CD4-positive, alpha-beta T cell (primary cell): ENCODE measurements around the gene JMJD4. TPM values are rescaled to one million over a fixed set of nuclear protein-coding genes. Genes with fewer than 3 reads are reported as not detected.

Source experiments
- ATAC-seq: fragments of 200-7000 bp; cut with Tn5 transposase; one replicate; pipeline ENCODE4 v1.10.0; 2022; ENCODE audit warnings: mild to moderate bottlenecking; ENCODE audit not compliant: poor library complexity
- CTCF ChIA-PET: fragments of 350-600 bp; sonication (Branson Sonifier 250); formaldehyde crosslinking; loops from one replicate; lab custom pipeline; 2021; ENCODE audit warnings: antibody characterized with exemption, inconsistent platforms; lab: Charles Lee
- POLR2A ChIA-PET: fragments of 350-600 bp; sonication (Branson Sonifier 250); formaldehyde crosslinking; loops from one replicate; lab custom pipeline; 2021; ENCODE audit warnings: antibody characterized with exemption, inconsistent platforms; lab: Charles Lee
- DNase-seq, 14 experiments: peaks; one replicate each; pipeline ENCODE4 v3.0.0-alpha.2; 2013 to 2020; ENCODE audit warnings: mixed read lengths in 2 of 14
- H3K27ac ChIP-seq, 2 donors: one replicate each; pipeline versions ENCODE4 v1.5.1 to v1.7.0; 2013; ENCODE audit warnings: low read length in 2 of 2, low read depth in 1 of 2, mild to moderate bottlenecking in 1 of 2
- H3K27me3 ChIP-seq, 2 experiments: 1 replicate in 1 of 2; 2 replicates in 1 of 2; pipeline versions ENCODE4 v1.6.1 to v1.7.0; 2013; ENCODE audit warnings: low read length in 2 of 2, control low read depth in 1 of 2, mild to moderate bottlenecking in 1 of 2, moderate library complexity in 1 of 2; ENCODE audit not compliant: insufficient read depth in 2 of 2, control insufficient read depth in 1 of 2
- H3K36me3 ChIP-seq: one replicate; pipeline ENCODE4 v1.6.1; 2013; ENCODE audit warnings: low read length, control low read depth; ENCODE audit not compliant: insufficient read depth
- H3K4me1 ChIP-seq: one replicate; pipeline ENCODE4 v1.6.1; 2013; ENCODE audit warnings: low read length, control low read depth; ENCODE audit not compliant: insufficient read depth
- H3K4me3 ChIP-seq: one replicate; pipeline ENCODE4 v1.5.1; 2013; ENCODE audit warnings: mild to moderate bottlenecking, low read length, moderate library complexity
- H3K9me3 ChIP-seq, 2 experiments: 1 replicate in 1 of 2; 2 replicates in 1 of 2; pipeline versions ENCODE4 v1.6.1 to v1.7.0; 2013; ENCODE audit warnings: low read length in 2 of 2, mild to moderate bottlenecking in 2 of 2, control low read depth in 1 of 2, moderate library complexity in 1 of 2; ENCODE audit not compliant: control insufficient read depth in 1 of 2, insufficient read depth in 1 of 2
- H3K27ac Mint-ChIP-seq: one replicate; pipeline ENCODE4 v1.8.0; 2020; ENCODE audit warnings: mixed read lengths
- H3K27me3 Mint-ChIP-seq: one replicate; pipeline ENCODE4 v1.8.0; 2021; ENCODE audit warnings: mixed read lengths
- H3K36me3 Mint-ChIP-seq: one replicate; pipeline ENCODE4 v1.8.0; 2021; ENCODE audit warnings: low read depth, mixed read lengths
- H3K4me1 Mint-ChIP-seq: one replicate; pipeline ENCODE4 v1.8.0; 2021; ENCODE audit warnings: low read depth, mixed read lengths
- H3K4me3 Mint-ChIP-seq: one replicate; pipeline ENCODE4 v1.8.0; 2020; ENCODE audit warnings: mild to moderate bottlenecking, mixed read lengths
- H3K9me3 Mint-ChIP-seq: one replicate; pipeline ENCODE4 v1.8.0; 2020; ENCODE audit warnings: mixed read lengths
- CTCF ChIP-seq: fragments of 200-600 bp; IDR thresholded peaks from one replicate; pipeline ENCODE4 v1.8.0; 2022; ENCODE audit warnings: antibody characterized with exemption, mild to moderate bottlenecking
- intact Hi-C, 2 experiments: fragments of 100-400 bp; cut with DNase I in 1 of 2; cut with micrococcal nuclease in 1 of 2; formaldehyde crosslinking; loops; one replicate each; pipeline versions ENCODE4 v1.15.1 to v1.9.0; 2023 to 2025; cut with DNase I, micrococcal nuclease
- total RNA-seq, 174 experiments: library from RNA in 2 of 174; stranded (reverse) in 2 of 174; gene quantifications; one replicate each; pipeline ENCODE4 v1.2.3 and lab custom pipeline; 2021 to 2026

Gene JMJD4
- total RNA-seq, 2 experiments from 2014 or later = 11.4 to 11.9 TPM

- TF ChIP-seq CTCF = no peak
- H3K36me3 Mint-ChIP-seq = peaks cover 8% of the 10 kb centered on the region
- H3K27me3 Mint-ChIP-seq = no peaks in the 10 kb centered on the region
- peaks cover 42% of the 10 kb centered on the region for H3K4me1 ChIP-seq
- H3K36me3 ChIP-seq = peaks cover 16% of the 10 kb centered on the region
- no peaks in the 10 kb centered on the region for H3K9me3 Mint-ChIP-seq
- DNase-seq = peak in 1 of 14 experiments; percentile 30
- H3K9me3 ChIP-seq = no peaks in the 10 kb centered on the region
- no peaks in the 10 kb centered on the region for H3K27me3 ChIP-seq
- intact Hi-C loops = loop anchor here in 1 of 2 experiments (5.0 to 10.0 kb wide), 4 partner anchors 172 to 1890 kb away; partner anchors contain the start of genes C1orf35, MRPL55, TAF5L and URB2
- CTCF ChIA-PET = interaction anchor here (0.7 to 1.6 kb wide), 2 partner anchors 219 to 431 kb away, joined by 3 to 4 read pairs; partner anchors contain the start of gene IBA57
- H3K4me3 Mint-ChIP-seq = peak overlapping the region; percentile 92
- peak; percentile 1 for ATAC-seq
- peak overlapping the region; percentile 83 for H3K27ac Mint-ChIP-seq
- H3K4me1 Mint-ChIP-seq = peaks cover 56% of the 10 kb centered on the region
- POLR2A ChIA-PET = interaction anchor here (0.5 to 1.6 kb wide), 5 partner anchors 10 to 348 kb away, joined by 3 to 5 read pairs (median 4); partner anchors contain the start of gene ARF1
- peak overlapping the region; percentile 71 for H3K4me3 ChIP-seq
- peak overlapping the region in 1 of 2 donors; percentile 69 for H3K27ac ChIP-seq
These were observed 601 bp downstream of the JMJD4 start for GRCh38 chr1:227734546-227734855.

GRCh38 chr1:227733751-227734545, 1.2 kb downstream of the JMJD4 start:
- peaks cover 58% of the 10 kb centered on the region for H3K4me1 Mint-ChIP-seq
- TF ChIP-seq CTCF = no peak
- no peaks in the 10 kb centered on the region for H3K27me3 Mint-ChIP-seq
- ATAC-seq = no peak
- peaks cover 8% of the 10 kb centered on the region for H3K36me3 Mint-ChIP-seq
- POLR2A ChIA-PET = interaction anchor here (1.6 kb wide), 1 partner anchor 10 kb away, joined by 4 read pairs; no protein-coding TSS in a partner anchor
- H3K4me3 Mint-ChIP-seq = peak overlapping the region; percentile 92
- H3K27me3 ChIP-seq = no peaks in the 10 kb centered on the region
- CTCF ChIA-PET = interaction anchor here (0.7 to 1.6 kb wide), 2 partner anchors 220 to 431 kb away, joined by 3 to 4 read pairs; partner anchors contain the start of gene IBA57
- no peaks in the 10 kb centered on the region for H3K9me3 ChIP-seq
- peak overlapping the region; percentile 83 for H3K27ac Mint-ChIP-seq
- no peaks in the 10 kb centered on the region for H3K9me3 Mint-ChIP-seq
- peaks cover 16% of the 10 kb centered on the region for H3K36me3 ChIP-seq
- H3K27ac ChIP-seq = no peak overlapping the region
- DNase-seq = no peak
- intact Hi-C loops = loop anchor here in 1 of 2 experiments (5.0 to 10.0 kb wide), 4 partner anchors 172 to 1891 kb away; partner anchors contain the start of genes C1orf35, MRPL55, TAF5L and URB2
- peaks cover 47% of the 10 kb centered on the region for H3K4me1 ChIP-seq
- H3K4me3 ChIP-seq = peak overlapping the region; percentile 71

- DNase-seq = no peak
- ChIA-PET POLR2A (no interaction called here), CTCF (interaction anchor here (1.6 kb wide), 1 partner anchor 432 kb away, joined by 3 read pairs; the partner anchor contains the start of gene IBA57)
- Histone ChIP-seq H3K27ac (no peak overlapping the region), H3K4me3 (no peak overlapping the region), H3K36me3 (peaks cover 16% of the 10 kb centered on the region), H3K9me3 (no peaks in the 10 kb centered on the region), H3K4me1 (peaks cover 52% of the 10 kb centered on the region), H3K27me3 (no peaks in the 10 kb centered on the region)
- Mint-ChIP-seq H3K27me3 (no peaks in the 10 kb centered on the region), H3K4me1 (peaks cover 57% of the 10 kb centered on the region), H3K36me3 (peaks cover 8% of the 10 kb centered on the region), H3K9me3 (no peaks in the 10 kb centered on the region), H3K27ac (peak overlapping the region; percentile 83), H3K4me3 (peak overlapping the region; percentile 92)
- intact Hi-C loops = loop anchor here in 1 of 2 experiments (5.0 to 10.0 kb wide), 4 partner anchors 171 to 1891 kb away; partner anchors contain the start of genes C1orf35, MRPL55, TAF5L and URB2
- no peak for TF ChIP-seq CTCF
- no peak for ATAC-seq
These were observed 1.8 kb downstream of the JMJD4 start for GRCh38 chr1:227733309-227733705.
